ENCODE data around the gene TBCD.

The TBCD gene

GRCh38 chr17:82845163-82845807 lies 93.4 kb downstream of the TBCD start:
- Histone ChIP-seq H3K36me3 (ENCODE audit: insufficient read depth, low read length) (no peaks in the 10 kb centered on the region), H3K9ac (ENCODE audit: insufficient read length) (no peak overlapping the region), H3K4me3 (no peak overlapping the region), H3K9me3 (ENCODE audit: low read depth, low read length) (no peaks in the 10 kb centered on the region), H3K27ac (no peak overlapping the region)
- no peak for TF ChIP-seq POLR2AphosphoS5 (IDR thresholded peaks at IDR 0.05; ENCODE audit: borderline replicate concordance, low read depth, low read length)
- no peak for TF ChIP-seq FOXP2 (optimal IDR thresholded peaks at IDR 0.05; ENCODE audit: control extremely low read depth, extremely low read length, insufficient read depth)
- TF ChIP-seq EZH2 (IDR thresholded peaks at IDR 0.05): no peak
- DNase-seq (ENCODE audit: low read depth, low spot score): no peak

GRCh38 chr17:82846061-82846691 lies 94.3 kb downstream of the TBCD start:
- H3K9me3 ChIP-seq (ENCODE audit: low read depth, low read length): no peaks in the 10 kb centered on the region
- H3K4me3 ChIP-seq: no peak overlapping the region
- TF ChIP-seq FOXP2 (optimal IDR thresholded peaks at IDR 0.05; ENCODE audit: control extremely low read depth, extremely low read length, insufficient read depth): no peak
- no peak for TF ChIP-seq POLR2AphosphoS5 (IDR thresholded peaks at IDR 0.05; ENCODE audit: borderline replicate concordance, low read depth, low read length)
- no peak for TF ChIP-seq EZH2 (IDR thresholded peaks at IDR 0.05)
- no peak overlapping the region for H3K9ac ChIP-seq (ENCODE audit: insufficient read length)
- no peak for DNase-seq (ENCODE audit: low read depth, low spot score)
- H3K36me3 ChIP-seq (ENCODE audit: insufficient read depth, low read length): no peaks in the 10 kb centered on the region
- H3K27ac ChIP-seq: no peak overlapping the region

GRCh38 chr17:82848022-82848592 lies 96.2 kb downstream of the TBCD start:
- no peak overlapping the region for H3K4me3 ChIP-seq
- TF ChIP-seq FOXP2 (optimal IDR thresholded peaks at IDR 0.05; ENCODE audit: control extremely low read depth, extremely low read length, insufficient read depth) (no peak), EZH2 (IDR thresholded peaks at IDR 0.05) (no peak), POLR2AphosphoS5 (IDR thresholded peaks at IDR 0.05; ENCODE audit: borderline replicate concordance, low read depth, low read length) (no peak)
- no peak overlapping the region for H3K27ac ChIP-seq
- DNase-seq (ENCODE audit: low read depth, low spot score): no peak
- H3K9me3 ChIP-seq (ENCODE audit: low read depth, low read length): no peaks in the 10 kb centered on the region
- H3K36me3 ChIP-seq (ENCODE audit: insufficient read depth, low read length): no peaks in the 10 kb centered on the region
- no peak overlapping the region for H3K9ac ChIP-seq (ENCODE audit: insufficient read length)

- no peak overlapping the region for H3K9ac ChIP-seq (ENCODE audit: insufficient read length)
- no peak for TF ChIP-seq POLR2AphosphoS5 (IDR thresholded peaks at IDR 0.05; ENCODE audit: borderline replicate concordance, low read depth, low read length)
- no peak overlapping the region for H3K4me3 ChIP-seq
- no peaks in the 10 kb centered on the region for H3K36me3 ChIP-seq (ENCODE audit: insufficient read depth, low read length)
- H3K27ac ChIP-seq: no peak overlapping the region
- no peak for DNase-seq (ENCODE audit: low read depth, low spot score)
- no peaks in the 10 kb centered on the region for H3K9me3 ChIP-seq (ENCODE audit: low read depth, low read length)
Measured at GRCh38 chr17:82849076-82849945, 97.4 kb downstream of the TBCD start.

- no peak overlapping the region for H3K9ac ChIP-seq (ENCODE audit: insufficient read length)
Measured at GRCh38 chr17:82851381-82851780, 99.5 kb downstream of the TBCD start.

GRCh38 chr17:82854226-82854625 lies 102.4 kb downstream of the TBCD start:
- Histone ChIP-seq H3K27ac (no peak overlapping the region), H3K9me3 (ENCODE audit: low read depth, low read length) (no peaks in the 10 kb centered on the region)
- no peak for TF ChIP-seq POLR2AphosphoS5 (IDR thresholded peaks at IDR 0.05; ENCODE audit: borderline replicate concordance, low read depth, low read length)
- no peak for TF ChIP-seq FOXP2 (optimal IDR thresholded peaks at IDR 0.05; ENCODE audit: control extremely low read depth, extremely low read length, insufficient read depth)
- no peak for TF ChIP-seq EZH2 (IDR thresholded peaks at IDR 0.05)

More at GRCh38 chr17:82851381-82851780, 99.5 kb downstream of the TBCD start:
- no peaks in the 10 kb centered on the region for H3K36me3 ChIP-seq (ENCODE audit: insufficient read depth, low read length)
- no peak overlapping the region for H3K27ac ChIP-seq
- no peak for DNase-seq (ENCODE audit: low read depth, low spot score)
- no peak overlapping the region for H3K4me3 ChIP-seq
- TF ChIP-seq EZH2 (IDR thresholded peaks at IDR 0.05) (no peak), FOXP2 (optimal IDR thresholded peaks at IDR 0.05; ENCODE audit: control extremely low read depth, extremely low read length, insufficient read depth) (no peak), POLR2AphosphoS5 (IDR thresholded peaks at IDR 0.05; ENCODE audit: borderline replicate concordance, low read depth, low read length) (no peak)
- no peaks in the 10 kb centered on the region for H3K9me3 ChIP-seq (ENCODE audit: low read depth, low read length)

GRCh38 chr17:82856361-82856760 lies 104.5 kb downstream of the TBCD start:
- no peak overlapping the region for H3K27ac ChIP-seq
- H3K4me3 ChIP-seq: no peak overlapping the region
- TF ChIP-seq EZH2 (IDR thresholded peaks at IDR 0.05) (no peak), FOXP2 (optimal IDR thresholded peaks at IDR 0.05; ENCODE audit: control extremely low read depth, extremely low read length, insufficient read depth) (no peak), POLR2AphosphoS5 (IDR thresholded peaks at IDR 0.05; ENCODE audit: borderline replicate concordance, low read depth, low read length) (no peak)
- DNase-seq (ENCODE audit: low read depth, low spot score): no peak
- no peak overlapping the region for H3K9ac ChIP-seq (ENCODE audit: insufficient read length)
- H3K9me3 ChIP-seq (ENCODE audit: low read depth, low read length): no peaks in the 10 kb centered on the region
- H3K36me3 ChIP-seq (ENCODE audit: insufficient read depth, low read length): no peaks in the 10 kb centered on the region

More at GRCh38 chr17:82854226-82854625, 102.4 kb downstream of the TBCD start:
- Histone ChIP-seq H3K9ac (ENCODE audit: insufficient read length) (no peak overlapping the region), H3K4me3 (no peak overlapping the region), H3K36me3 (ENCODE audit: insufficient read depth, low read length) (no peaks in the 10 kb centered on the region)
- DNase-seq (ENCODE audit: low read depth, low spot score): no peak
